Left colon (tissue), 2 donors: ENCODE results near the gene ARNT2. TPM values are rescaled to one million over a fixed set of nuclear protein-coding genes. Genes with fewer than 3 reads are reported as not detected.
"Not testable (repeated sequence)": the region's sequence is repeated elsewhere in the genome, so short reads cannot be mapped to it uniquely, and the experiment has no call there.

Source experiments
- ATAC-seq: fragments of 200-7000 bp; cut with Tn5 transposase; one replicate; pipeline ENCODE4 v1.9.1; 2020; ENCODE audit warnings: mild to moderate bottlenecking, moderate library complexity
- DNase-seq, 2 donors: peaks; one replicate each; pipeline ENCODE4 v3.0.0-alpha.2; 2020
- intact Hi-C, 2 donors: fragments of 100-400 bp; cut with DNase I in 1 of 2; cut with micrococcal nuclease in 1 of 2; formaldehyde crosslinking; loops; one replicate each; pipeline versions ENCODE4 v1.11.2 to v1.14.0; 2022; cut with DNase I, micrococcal nuclease
- long read RNA-seq: library from polyadenylated mRNA; unstranded; transcript quantifications from one replicate; pipeline ENCODE4 v2.0.0, GENCODE V29; 2021
- total RNA-seq, 2 donors: library from RNA; stranded (reverse); fragmentation: NEBNext Ultra II Directional; extraction: Animal tissue kit (Norgen Biotek cat#: 25700); gene quantifications; one replicate each; pipeline ENCODE4 v1.2.1, GENCODE V29; 2021
- donor health status: DM: no; HTN: no; CAD: no.
- donor health status: DM: yes; HTN: yes; CAD: no.

ARNT2 gene
- total RNA-seq, result 1 to 10 TPM; 2.0 to 4.9 TPM
- long read RNA-seq, partial matches to known transcripts, result 0 of 1 reads
- long read RNA-seq, other reads (novel, unspliced or antisense), result 1 of 1 reads

DNA sequence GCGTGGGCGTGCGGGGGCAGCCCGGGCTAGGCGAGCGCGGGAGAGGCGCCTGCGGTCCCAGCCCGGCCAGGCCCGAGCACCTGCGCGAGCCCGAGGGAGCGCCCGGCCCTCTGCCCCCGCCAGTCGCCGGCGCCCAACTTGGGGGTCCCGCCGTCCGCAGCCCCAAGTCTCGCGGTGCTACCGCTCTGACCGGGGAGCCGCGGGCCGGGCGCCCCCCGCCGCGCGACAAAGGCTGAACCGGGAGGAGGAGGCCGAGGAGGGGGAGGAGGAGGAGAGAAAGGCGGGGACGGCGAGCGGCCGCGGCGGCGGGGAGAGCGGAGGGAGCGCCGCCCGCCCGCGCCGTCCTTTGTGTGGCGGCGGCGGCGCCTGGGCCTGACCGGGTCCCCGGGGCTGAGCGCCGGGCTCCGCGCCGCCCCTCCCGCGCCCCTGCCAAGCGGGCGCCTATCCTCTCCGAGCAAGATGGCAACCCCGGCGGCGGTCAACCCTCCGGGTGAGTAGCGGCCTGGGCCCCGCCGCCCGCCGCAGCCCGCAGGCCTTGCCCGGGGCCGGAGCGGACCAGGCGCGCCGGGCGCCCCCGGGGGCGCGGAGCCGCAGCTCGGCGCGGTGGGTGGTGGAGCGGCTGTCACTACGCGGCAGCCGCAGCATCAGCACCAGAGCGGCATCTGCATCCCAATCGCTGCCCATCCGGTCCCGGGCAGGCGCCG is at the start of gene ARNT2:
ARNT2 (plus strand) TSS at position 326 of the 704 bp plus-strand sequence; CDS start at position 460, 134 bp downstream.
- DNase-seq (peak in 1 of 2 donors; percentile 28), ATAC-seq (peak; percentile 72)
- intact Hi-C loops, result no loop called here

GRCh38 chr15:80367094-80367493 is 37.1 kb upstream of the ARNT2 start:
- intact Hi-C loops, result no loop called here
- ATAC-seq, result no peak

GRCh38 chr15:80367661-80368060 is 36.5 kb upstream of the ARNT2 start:
- ATAC-seq (no peak), DNase-seq (no peak)
- intact Hi-C loops, result no loop called here

More at GRCh38 chr15:80367094-80367493, 37.1 kb upstream of the ARNT2 start:
- no peak for DNase-seq

DNA sequence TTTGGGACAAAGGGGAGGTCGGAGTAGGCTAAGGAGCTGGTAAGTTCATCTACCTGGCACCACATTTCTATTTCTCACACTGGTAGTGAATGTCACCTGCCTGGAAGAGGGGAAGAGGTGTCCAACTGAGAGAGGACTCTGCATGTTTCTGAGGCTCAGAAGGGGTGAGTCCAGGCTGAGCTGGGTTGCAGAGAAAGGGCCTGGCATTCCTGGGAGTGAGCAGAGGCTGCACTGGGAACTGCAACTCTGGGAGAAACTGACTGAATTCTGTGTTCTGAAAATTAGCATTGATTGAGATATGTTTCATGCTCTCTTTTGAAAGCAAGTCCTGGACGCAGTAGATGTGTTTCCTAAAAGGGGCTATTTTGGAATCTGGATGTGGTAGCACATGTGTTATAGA is 32.3 kb upstream of the ARNT2 start:
- intact Hi-C loops, result no loop called here
- DNase-seq, result no peak
- ATAC-seq, result no peak

- ATAC-seq (no peak), DNase-seq (no peak)
- intact Hi-C loops, result no loop called here
Observed at GRCh38 chr15:80374441-80374840, 29.7 kb upstream of the ARNT2 start.

- no peak for DNase-seq
- intact Hi-C loops, result no loop called here
- ATAC-seq, result no peak
Observed at GRCh38 chr15:80375968-80376891, 28.0 kb upstream of the ARNT2 start.

GRCh38 chr15:80379693-80380092 is 24.5 kb upstream of the ARNT2 start:
- DNase-seq (no peak), ATAC-seq (no peak)
- intact Hi-C loops, result no loop called here

DNA sequence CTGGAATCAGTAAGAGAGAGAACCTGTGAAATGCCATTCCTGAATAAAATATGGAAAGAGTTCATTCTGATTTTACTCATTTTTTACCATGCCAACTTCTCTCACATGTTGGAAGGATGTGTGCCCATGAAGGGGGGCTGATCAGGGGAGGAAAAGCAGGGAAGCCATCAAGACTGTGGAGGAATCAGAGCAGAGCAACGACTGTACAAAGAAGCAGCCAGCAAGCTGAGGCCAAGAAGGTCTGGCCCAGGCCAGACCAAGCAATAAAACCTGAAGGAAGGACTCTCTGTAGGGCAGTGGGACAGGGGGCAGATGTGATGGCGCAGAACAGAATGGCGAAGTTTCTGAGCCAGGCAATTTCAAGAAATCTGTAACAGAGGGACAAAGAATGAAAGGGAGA is 24.0 kb upstream of the ARNT2 start:
- no peak for ATAC-seq
- no peak for DNase-seq
- intact Hi-C loops, result no loop called here

GRCh38 chr15:80382285-80382684 is 21.9 kb upstream of the ARNT2 start:
- intact Hi-C loops, result no loop called here
- ATAC-seq, result no peak
- DNase-seq, result no peak

DNA sequence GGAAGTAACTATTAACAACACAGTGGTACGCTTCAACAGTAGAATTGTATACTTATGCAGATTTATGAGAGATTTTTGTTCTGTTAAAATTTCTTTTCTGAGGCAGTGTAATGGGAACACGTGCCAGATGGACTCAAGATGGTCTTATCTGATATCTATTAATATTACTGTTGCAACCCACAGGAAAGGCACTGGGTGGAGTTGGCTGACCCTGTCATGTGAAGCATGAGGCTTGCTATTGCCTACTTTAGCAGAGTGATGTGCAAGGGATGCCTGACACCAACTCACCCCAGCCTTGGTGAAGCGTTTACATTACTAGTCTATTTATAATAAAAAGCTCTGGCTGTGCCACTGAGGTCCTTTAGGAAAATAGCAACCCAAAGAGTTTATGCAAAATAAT is 19.8 kb upstream of the ARNT2 start:
- no peak for DNase-seq
- ATAC-seq, result no peak
- intact Hi-C loops, result no loop called here

DNA sequence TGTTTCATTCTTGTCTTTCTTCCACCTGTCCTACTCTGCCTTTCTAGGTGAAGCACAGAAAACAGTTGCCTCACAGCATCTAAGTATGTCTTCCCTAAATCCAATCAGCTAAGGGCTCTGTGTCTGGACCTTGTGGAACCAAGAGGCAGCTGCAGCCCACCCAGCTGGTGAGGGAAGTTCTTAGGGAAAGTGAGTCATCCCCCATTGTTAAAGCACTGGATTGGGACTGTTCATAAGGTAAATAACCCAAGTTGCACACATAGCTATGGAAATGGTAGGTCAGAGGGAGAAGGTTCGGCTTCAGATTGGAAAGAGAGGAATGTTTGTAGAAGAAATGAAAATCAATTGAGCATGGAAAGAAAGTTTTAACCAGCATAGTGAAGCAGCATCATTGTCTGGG is 18.0 kb upstream of the ARNT2 start:
- ATAC-seq (no peak), DNase-seq (no peak)
- intact Hi-C loops, result no loop called here

- intact Hi-C loops, result no loop called here
Observed at GRCh38 chr15:80388326-80388725, 15.9 kb upstream of the ARNT2 start.

DNA sequence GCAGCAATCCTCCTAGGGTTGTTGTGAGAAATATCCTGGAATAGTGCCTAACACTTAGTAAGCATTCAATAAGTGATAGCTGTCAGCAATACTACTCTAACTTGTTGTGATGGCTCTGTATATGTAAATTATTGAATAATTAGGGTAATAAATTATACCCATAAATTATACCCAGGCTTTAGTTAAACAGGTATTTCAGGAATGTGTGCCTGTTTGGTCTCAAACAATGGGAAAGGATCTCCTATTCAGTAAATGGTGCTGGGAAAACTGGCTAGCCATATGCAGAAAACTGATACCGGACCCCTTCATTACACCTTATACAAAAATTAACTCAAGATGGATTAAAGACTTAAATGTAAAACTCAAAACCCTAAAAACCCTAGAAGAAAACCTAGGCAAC is 14.8 kb upstream of the ARNT2 start:
- no peak for ATAC-seq
- intact Hi-C loops, result no loop called here
- no peak for DNase-seq

More at GRCh38 chr15:80388326-80388725, 15.9 kb upstream of the ARNT2 start:
- DNase-seq, result no peak
- no peak for ATAC-seq

DNA sequence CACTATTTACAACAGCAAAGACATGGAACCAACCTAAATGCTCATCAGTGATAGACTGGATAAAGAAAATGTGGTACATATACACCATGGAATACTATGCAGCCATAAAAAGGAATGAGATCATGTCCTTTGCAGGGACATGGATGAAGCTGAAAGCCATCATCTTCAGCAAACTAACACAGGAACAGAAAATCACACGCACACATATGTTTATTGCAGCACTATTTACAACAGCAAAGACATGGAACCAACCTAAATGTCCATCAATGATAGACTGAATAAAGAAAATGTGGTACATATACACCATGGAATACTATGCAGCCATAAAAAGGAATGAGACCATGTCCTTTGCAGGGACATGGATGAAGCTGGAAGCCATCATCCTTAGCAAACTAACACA is 13.2 kb upstream of the ARNT2 start:
- ATAC-seq, DNase-seq: not testable (repeated sequence)

GRCh38 chr15:80395616-80396015 is 8.6 kb upstream of the ARNT2 start:
- intact Hi-C loops, result no loop called here
- ATAC-seq (no peak), DNase-seq (no peak)

More for the DNA sequence above, 13.2 kb upstream of the ARNT2 start:
- intact Hi-C loops, result not testable (repeated sequence)

DNA sequence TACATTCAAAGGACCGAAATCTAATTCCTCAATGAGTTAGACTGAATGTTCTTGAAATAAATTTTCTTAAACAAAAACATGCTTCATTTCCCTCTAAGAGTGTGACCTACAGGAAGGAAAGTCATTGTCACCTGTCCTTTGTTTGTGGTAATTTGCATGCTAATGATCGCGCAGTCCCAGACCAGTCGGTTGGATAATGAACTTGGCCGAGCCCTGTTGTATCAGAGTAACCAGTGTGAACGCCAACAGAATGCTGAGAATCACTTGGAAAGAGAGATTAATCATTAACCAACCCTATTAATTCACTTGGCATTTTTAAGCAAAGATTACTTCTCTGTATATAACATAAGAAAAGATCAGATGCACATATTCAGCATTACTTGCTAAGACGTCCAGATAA is 8.1 kb upstream of the ARNT2 start:
- intact Hi-C loops, result no loop called here
- no peak for DNase-seq
- ATAC-seq, result no peak

GRCh38 chr15:80399508-80399907 is 4.7 kb upstream of the ARNT2 start:
- ATAC-seq, result no peak
- intact Hi-C loops, result no loop called here

DNA sequence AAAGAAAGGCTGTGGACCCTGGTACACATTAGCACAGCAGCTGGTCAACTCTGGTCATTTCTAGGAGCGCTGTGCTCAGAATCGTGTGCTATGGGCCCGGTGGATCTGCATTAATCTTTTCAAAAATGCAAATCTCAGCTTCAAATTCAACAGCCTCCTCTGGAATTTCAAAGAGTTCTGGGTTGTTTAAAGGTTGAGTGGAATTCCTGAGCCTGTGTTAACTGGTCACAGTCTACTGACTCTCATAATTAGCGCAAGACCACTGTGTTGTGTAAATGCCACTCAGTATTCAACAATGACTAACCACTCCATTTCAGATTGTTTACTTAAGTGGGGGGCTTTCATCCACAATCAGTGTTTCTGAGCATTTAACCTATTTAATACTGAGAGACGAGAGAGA is 2.7 kb upstream of the ARNT2 start:
- DNase-seq (no peak), ATAC-seq (no peak)
- intact Hi-C loops, result no loop called here

More at GRCh38 chr15:80399508-80399907, 4.7 kb upstream of the ARNT2 start:
- no peak for DNase-seq

- intact Hi-C loops, result no loop called here
- ATAC-seq (no peak), DNase-seq (no peak)
Observed at GRCh38 chr15:80402339-80402738, 1.8 kb upstream of the ARNT2 start.

DNA sequence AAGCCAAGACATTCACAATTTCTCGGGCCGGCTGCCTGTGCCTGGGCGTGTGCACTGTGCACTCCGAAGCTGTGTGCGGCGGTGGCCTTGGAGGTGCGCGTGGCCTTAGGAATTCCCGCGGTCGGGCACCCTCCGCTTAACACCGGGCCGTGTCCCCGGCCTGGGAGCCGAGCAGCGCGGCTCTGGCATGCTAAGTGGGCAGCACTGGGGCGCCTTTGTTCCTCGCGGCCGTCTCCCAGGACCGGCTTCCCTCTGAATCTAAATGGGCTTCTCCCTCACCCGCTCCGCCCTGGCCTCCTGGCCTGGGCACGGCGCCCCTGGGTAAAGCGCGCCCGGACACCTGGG is 498 bp upstream of the ARNT2 start:
- peak in 1 of 2 donors; percentile 21 for DNase-seq

More for the DNA sequence above, 498 bp upstream of the ARNT2 start:
- intact Hi-C loops, result no loop called here
- peak; percentile 58 for ATAC-seq
